Measurements from ENCODE around the gene GIPR.

GRCh38 chr19:45717131-45717982, 49.3 kb downstream of the GIPR start:
- peak; percentile 79 for TF ChIP-seq PRDM10 (CRISPR knock-in tag; IDR thresholded peaks at IDR 0.05; ENCODE audit: low read depth)
- no peak for TF ChIP-seq FOSL1 (CRISPR knock-in tag; IDR thresholded peaks at IDR 0.05; ENCODE audit: borderline replicate concordance)
- TF ChIP-seq CEBPB (IDR thresholded peaks at IDR 0.05; ENCODE audit: borderline replicate concordance, low read depth, low read length) = peak; percentile 34; the same call in 1 of the 2 replicates
- TF ChIP-seq ZNF275 (CRISPR knock-in tag; IDR thresholded peaks at IDR 0.05; ENCODE audit: borderline replicate concordance) = no peak; the same call in 1 of the 2 replicates
- TF ChIP-seq ETV5 (CRISPR knock-in tag; IDR thresholded peaks at IDR 0.05; ENCODE audit: borderline replicate concordance) = peak; percentile 72; the same call in 1 of the 2 replicates
- no peak for TF ChIP-seq DPF2 (CRISPR knock-in tag; IDR thresholded peaks at IDR 0.05; ENCODE audit: borderline replicate concordance, low read depth)
- peak; percentile 37 for TF ChIP-seq CTCF (CRISPR knock-in tag; IDR thresholded peaks at IDR 0.05)
- peak; percentile 41 to 60; a peak in 3 of 4 replicates for TF ChIP-seq POLR2A (IDR thresholded peaks at IDR 0.05; ENCODE audit: insufficient read depth in 1 of 2, low read depth in 2 of 2, low read length in 2 of 2)
- TF ChIP-seq EP300 (IDR thresholded peaks at IDR 0.05; ENCODE audit: low read depth in 2 of 2, low read length in 2 of 2) = peak in 1 of 2 experiments; percentile 66; a peak in 2 of 4 replicates
- TF ChIP-seq EP300 (CRISPR knock-in tag; IDR thresholded peaks at IDR 0.05; ENCODE audit: borderline replicate concordance) = peak; percentile 59; the same call in 1 of the 2 replicates
- TF ChIP-seq MXD4 (CRISPR knock-in tag; IDR thresholded peaks at IDR 0.05) = no peak; the same call in 1 of the 2 replicates
- no peak for TF ChIP-seq NONO (IDR thresholded peaks at IDR 0.05)
- TF ChIP-seq NONO (CRISPR knock-in tag; conservative IDR thresholded peaks at IDR 0.05) = peak; percentile 84
- no peak for TF ChIP-seq BRD4 (CRISPR knock-in tag; IDR thresholded peaks at IDR 0.05)
